Stimulated activated naive B cell treated with anti-CD40 and anti-IgM and Interleukin-4, amounts not matched to agents 10 μg/mL and 1 μg/mL and 100 μg/mL, for 72 hours (primary cell): Measurements from ENCODE around the gene ENG.

Experiments used
- ATAC-seq, 2 donors: fragments of 150-1000 bp; cut with Tn5 transposase; replicated peaks; 2 replicates each; pipeline ENCODE4 v1.10.0; 2021; ENCODE audit warnings: moderate library complexity in 1 of 2
- DNase-seq: peaks from one replicate; pipeline ENCODE4 v3.0.0; 2021
- H3K27ac Mint-ChIP-seq: one replicate; pipeline ENCODE4 v1.8.0; 2022; ENCODE audit warnings: mild to moderate bottlenecking, mixed read lengths
- H3K27me3 Mint-ChIP-seq, 2 donors: one replicate each; pipeline ENCODE4 v1.8.0; 2022; ENCODE audit warnings: mixed read lengths in 2 of 2
- H3K36me3 Mint-ChIP-seq, 2 donors: one replicate each; pipeline ENCODE4 v1.8.0; 2022; ENCODE audit warnings: mixed read lengths in 2 of 2, mild to moderate bottlenecking in 1 of 2
- H3K4me1 Mint-ChIP-seq, 2 donors: one replicate each; pipeline ENCODE4 v1.8.0; 2022; ENCODE audit warnings: mixed read lengths in 2 of 2, mild to moderate bottlenecking in 1 of 2
- H3K4me3 Mint-ChIP-seq, 2 donors: one replicate each; pipeline ENCODE4 v1.8.0; 2022; ENCODE audit warnings: mild to moderate bottlenecking in 2 of 2, mixed read lengths in 2 of 2, moderate library complexity in 1 of 2
- H3K9me3 Mint-ChIP-seq, 2 donors: one replicate each; pipeline ENCODE4 v1.8.0; 2022; ENCODE audit warnings: mixed read lengths in 2 of 2, mild to moderate bottlenecking in 1 of 2

The ENG gene

DNA sequence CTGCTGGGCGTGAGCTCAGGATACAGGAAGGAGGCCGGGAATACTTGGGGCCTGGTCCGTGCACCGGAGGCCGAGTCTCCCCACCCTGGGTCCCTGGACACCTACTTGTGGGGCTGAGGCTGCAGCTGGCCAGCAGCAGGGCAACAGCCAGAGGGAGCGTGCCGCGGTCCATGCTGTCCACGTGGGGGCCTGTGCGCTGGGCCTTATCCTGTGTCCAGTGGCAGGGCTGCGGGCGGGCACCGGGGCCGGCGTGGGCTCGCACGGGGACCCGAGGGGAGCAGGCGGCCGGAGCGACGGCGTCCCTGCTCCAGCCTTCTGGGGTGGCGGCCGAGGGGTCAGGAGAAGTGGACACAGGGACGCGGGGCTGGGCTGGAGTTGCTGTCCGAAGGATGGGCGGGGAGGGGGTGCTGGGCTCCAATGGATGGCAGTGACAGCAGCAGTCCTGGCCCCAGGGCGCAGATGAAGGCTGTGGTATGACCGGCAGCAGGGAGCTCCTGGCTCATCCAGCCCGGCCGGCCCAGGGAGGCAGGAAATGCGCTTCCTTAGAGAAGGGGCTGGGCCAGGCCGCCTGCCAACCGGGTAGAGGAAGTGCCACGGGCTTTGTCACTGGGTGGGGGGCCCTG lies at the start of gene ENG:
TSS of gene ENG (minus strand) at position 475 of the 623 bp plus-strand sequence. CDS start at position 172, 303 bp downstream.
- DNase-seq, result no peak
- Mint-ChIP-seq H3K9me3 (peaks cover 3 to 8% of the 10 kb centered on the region in 2 donors), H3K4me3 (peak within 1 kb of the TSS; percentile 91 to 94), H3K27me3 (no peaks in the 10 kb centered on the region), H3K36me3 (peaks cover 11 to 20% of the 10 kb centered on the region in 2 donors), H3K27ac (peak within 1 kb of the TSS; percentile 90), H3K4me1 (peaks cover 32 to 61% of the 10 kb centered on the region in 2 donors)
- ATAC-seq, result peak; percentile 51 to 59

GRCh38 chr9:127903557-127904475 lies 49.4 kb upstream of the ENG start:
- peak; percentile 80 for DNase-seq
- Mint-ChIP-seq H3K9me3 (no peaks in the 10 kb centered on the region), H3K27me3 (no peaks in the 10 kb centered on the region), H3K27ac (peak overlapping the region; percentile 99), H3K4me3 (peak overlapping the region; percentile 79 to 85), H3K36me3 (peaks cover 10 to 21% of the 10 kb centered on the region in 2 donors), H3K4me1 (peaks cover 39 to 66% of the 10 kb centered on the region in 2 donors)
- ATAC-seq, result peak; percentile 58 to 61

DNA sequence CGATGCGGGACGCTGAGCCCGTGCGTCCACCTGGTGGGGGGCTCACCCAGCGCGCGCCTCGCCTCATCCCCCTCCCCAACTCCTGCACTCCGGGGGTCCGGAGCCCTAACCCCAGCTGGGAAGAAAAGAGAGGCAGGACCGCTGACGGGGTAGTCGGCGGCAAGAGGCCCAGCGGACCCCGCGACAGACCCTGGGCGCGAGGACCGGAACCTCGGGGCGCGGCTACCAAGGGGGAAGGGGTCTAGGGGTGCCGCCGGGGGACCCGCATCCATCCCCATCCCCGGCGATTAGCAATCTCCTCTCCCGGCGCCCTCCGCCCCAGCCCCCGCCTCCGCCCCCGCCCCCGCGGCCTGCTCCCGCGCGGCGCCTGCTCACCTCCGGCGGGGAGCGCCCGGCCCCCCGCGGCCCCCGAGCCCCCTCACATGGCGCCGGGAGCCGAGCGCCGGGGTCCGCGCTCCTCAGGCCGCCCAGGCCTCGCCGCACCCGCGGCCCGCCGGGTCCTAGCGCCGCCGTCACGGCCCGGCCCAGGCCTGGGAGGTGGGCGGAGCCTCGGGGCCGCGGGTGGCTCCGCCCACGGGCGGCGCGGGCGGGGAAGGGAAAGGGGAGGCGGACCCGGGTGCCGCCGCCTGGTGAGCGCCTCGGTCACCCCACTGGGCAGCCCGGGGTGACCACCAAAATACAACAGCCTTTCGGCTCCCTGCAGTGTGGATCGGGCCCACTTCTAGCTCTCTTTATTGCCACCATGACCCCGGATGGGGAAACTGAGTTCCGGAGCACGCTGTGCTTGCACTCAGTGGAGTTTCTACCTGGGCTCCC lies 44.9 kb upstream of the ENG start, which contains the start of gene ST6GALNAC6:
TSS of gene ST6GALNAC6 (minus strand) at position 476 of the 816 bp plus-strand sequence. CDS start 1,622 bp downstream, outside the sequence.
- peaks cover 31 to 65% of the 10 kb centered on the region in 2 donors for H3K4me1 Mint-ChIP-seq
- H3K27ac Mint-ChIP-seq, result peak within 1 kb of the TSS; percentile 94
- peak within 1 kb of the TSS; percentile 87 to 92 for H3K4me3 Mint-ChIP-seq
- ATAC-seq (peak; percentile 70 to 77), DNase-seq (peak; percentile 71)
- H3K27me3 Mint-ChIP-seq, result no peaks in the 10 kb centered on the region
- H3K36me3 Mint-ChIP-seq, result peaks cover 31 to 45% of the 10 kb centered on the region in 2 donors
- H3K9me3 Mint-ChIP-seq, result peaks cover 0 to 4% of the 10 kb centered on the region in 2 donors

DNA sequence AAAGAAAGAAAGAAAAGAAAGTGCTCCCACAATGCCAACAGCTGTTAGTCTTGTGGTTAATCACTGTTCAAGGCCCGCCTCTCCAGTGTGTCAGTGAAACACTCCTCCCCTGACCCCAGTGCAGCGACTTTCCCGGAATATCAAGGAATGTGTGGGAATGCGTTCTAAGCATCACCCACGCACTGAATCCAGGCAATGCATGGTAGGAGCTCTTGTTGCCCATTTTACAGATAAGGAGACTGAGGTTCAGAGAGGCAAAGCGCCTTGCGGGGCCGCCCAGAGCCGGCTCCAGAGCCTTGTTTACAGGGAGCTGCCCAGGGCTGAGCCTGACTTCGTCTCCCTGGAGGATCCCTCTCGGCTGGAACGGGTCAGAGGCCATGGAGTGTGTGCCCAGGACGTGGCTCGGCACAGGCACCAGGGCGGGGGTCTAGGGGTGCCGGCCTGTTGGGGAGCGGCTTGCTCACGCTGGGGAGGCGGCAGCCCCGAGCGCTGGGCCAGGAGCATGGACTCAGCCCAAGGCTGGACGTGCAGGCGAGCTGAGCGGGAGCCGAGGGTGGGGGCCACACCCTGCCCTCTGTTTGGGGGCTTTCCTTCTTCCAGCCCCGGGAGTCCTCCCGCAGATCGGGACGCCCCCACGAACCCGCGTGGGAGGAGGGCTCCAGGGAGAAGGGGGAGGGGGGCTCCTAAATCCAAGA lies 44.1 kb upstream of the ENG start:
- peaks cover 0 to 7% of the 10 kb centered on the region in 2 donors for H3K9me3 Mint-ChIP-seq
- peak overlapping the region; percentile 82 to 92 for H3K4me3 Mint-ChIP-seq
- H3K36me3 Mint-ChIP-seq, result peaks cover 38 to 50% of the 10 kb centered on the region in 2 donors
- DNase-seq (no peak), ATAC-seq (peak; percentile 12 to 16)
- peaks cover 26 to 61% of the 10 kb centered on the region in 2 donors for H3K4me1 Mint-ChIP-seq
- peak overlapping the region; percentile 94 for H3K27ac Mint-ChIP-seq
- H3K27me3 Mint-ChIP-seq, result no peaks in the 10 kb centered on the region

DNA sequence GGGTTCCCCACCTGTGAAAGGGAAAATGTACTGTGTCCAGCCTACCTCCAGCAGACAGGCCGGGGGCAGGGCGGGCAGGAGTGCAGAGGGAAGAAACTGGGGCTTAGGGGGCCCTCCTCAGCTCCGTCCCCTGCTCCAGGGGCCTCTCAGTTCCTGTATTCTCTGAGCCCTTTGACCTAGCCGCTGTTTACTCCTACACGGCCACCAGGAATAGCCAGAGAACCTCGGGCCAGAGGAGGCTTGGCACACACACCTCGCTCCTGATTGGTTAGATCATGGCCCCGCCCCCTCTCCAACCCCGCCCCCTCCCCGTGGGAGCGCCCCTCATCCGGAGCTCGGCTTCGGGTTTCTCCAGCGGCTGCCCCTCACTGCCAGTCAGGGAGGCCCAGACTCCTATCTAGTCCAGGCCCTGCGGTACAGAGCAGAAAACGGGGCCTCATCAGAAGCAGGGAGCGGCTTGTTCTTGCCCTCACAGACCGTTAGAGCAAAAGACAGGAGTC lies 42.8 kb upstream of the ENG start:
- DNase-seq (no peak), ATAC-seq (peak; percentile 46 to 51)
- peaks cover 52 to 59% of the 10 kb centered on the region in 2 donors for H3K36me3 Mint-ChIP-seq
- peaks cover 0 to 11% of the 10 kb centered on the region in 2 donors for H3K9me3 Mint-ChIP-seq
- peaks cover 22 to 61% of the 10 kb centered on the region in 2 donors for H3K4me1 Mint-ChIP-seq
- H3K27me3 Mint-ChIP-seq, result no peaks in the 10 kb centered on the region
- H3K4me3 Mint-ChIP-seq, result peak overlapping the region; percentile 62 to 64
- H3K27ac Mint-ChIP-seq, result peak overlapping the region; percentile 60

DNA sequence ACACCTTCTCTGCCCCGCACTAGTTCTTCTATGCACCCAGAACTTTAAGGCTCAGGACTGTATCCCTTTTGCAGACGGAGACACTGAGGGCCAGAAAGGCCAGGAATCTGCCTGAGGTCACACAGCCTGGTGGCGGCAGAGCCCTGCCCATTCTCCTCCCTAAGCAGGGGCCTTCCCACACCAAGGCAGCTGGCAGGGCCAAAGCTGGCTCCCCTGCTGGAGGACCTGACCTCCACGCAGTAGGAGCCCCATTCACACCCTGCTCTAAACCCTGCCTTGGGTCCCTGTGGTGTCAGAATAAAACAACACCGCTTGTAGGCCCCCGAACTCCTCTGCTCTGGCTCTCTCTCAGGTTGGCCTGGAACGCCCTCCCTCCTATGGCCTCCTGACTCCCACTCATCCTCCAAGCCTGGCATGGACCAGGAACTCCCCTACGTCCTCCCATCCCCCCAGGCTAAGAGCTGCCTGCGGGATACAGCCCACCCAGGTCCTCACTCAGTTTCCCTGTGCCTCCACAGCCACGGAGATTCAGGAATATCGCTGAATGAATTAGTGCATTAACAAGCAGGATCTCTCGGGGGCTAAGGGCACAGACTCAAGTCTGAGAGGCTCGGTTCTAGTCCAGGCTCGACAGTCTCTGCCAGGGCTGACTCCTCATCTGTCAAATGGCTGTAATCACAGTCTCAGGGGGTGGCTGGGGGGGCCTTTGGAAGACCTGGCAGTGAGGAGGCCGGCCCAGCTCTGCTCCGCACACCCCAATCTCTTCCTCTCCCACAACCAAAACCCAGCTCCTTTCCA lies 42.1 kb upstream of the ENG start:
- ATAC-seq (no peak), DNase-seq (no peak)
- H3K36me3 Mint-ChIP-seq, result peaks cover 55 to 60% of the 10 kb centered on the region in 2 donors
- peaks cover 0 to 11% of the 10 kb centered on the region in 2 donors for H3K9me3 Mint-ChIP-seq
- peak overlapping the region; percentile 60 for H3K27ac Mint-ChIP-seq
- peak overlapping the region; percentile 62 to 64 for H3K4me3 Mint-ChIP-seq
- peaks cover 22 to 57% of the 10 kb centered on the region in 2 donors for H3K4me1 Mint-ChIP-seq
- no peaks in the 10 kb centered on the region for H3K27me3 Mint-ChIP-seq

DNA sequence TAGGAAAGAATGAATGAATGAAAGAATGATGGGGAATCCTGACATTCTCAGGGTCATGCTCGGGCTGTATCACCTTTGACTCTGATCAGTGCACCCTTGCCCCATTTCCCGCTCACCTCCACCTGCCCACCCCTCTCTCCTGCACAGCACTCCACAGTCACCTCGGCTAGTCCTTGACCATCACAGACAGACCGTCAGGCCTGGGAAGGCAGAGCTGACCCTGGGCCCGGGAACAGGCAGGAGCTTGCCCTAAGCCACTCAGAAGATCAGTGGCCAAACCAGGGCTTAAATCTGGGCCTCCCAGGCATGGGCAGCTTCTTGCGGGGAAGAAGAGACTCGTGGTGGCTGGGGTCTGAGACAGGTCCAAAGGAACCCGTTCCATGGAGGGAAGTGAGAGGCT lies 41.4 kb upstream of the ENG start:
- no peak overlapping the region for H3K4me3 Mint-ChIP-seq
- ATAC-seq (no peak), DNase-seq (no peak)
- peaks cover 59 to 60% of the 10 kb centered on the region in 2 donors for H3K36me3 Mint-ChIP-seq
- no peaks in the 10 kb centered on the region for H3K27me3 Mint-ChIP-seq
- H3K4me1 Mint-ChIP-seq, result peaks cover 17 to 51% of the 10 kb centered on the region in 2 donors
- peak overlapping the region; percentile 47 for H3K27ac Mint-ChIP-seq
- H3K9me3 Mint-ChIP-seq, result peaks cover 0 to 11% of the 10 kb centered on the region in 2 donors

- peaks cover 13 to 39% of the 10 kb centered on the region in 2 donors for H3K4me1 Mint-ChIP-seq
- H3K9me3 Mint-ChIP-seq, result peaks cover 0 to 11% of the 10 kb centered on the region in 2 donors
- no peak overlapping the region for H3K4me3 Mint-ChIP-seq
- H3K27ac Mint-ChIP-seq, result no peak overlapping the region
- no peaks in the 10 kb centered on the region for H3K27me3 Mint-ChIP-seq
- DNase-seq, result no peak
- no peak for ATAC-seq
- peaks cover 67 to 69% of the 10 kb centered on the region in 2 donors for H3K36me3 Mint-ChIP-seq
These were observed 38.9 kb upstream of the ENG start for GRCh38 chr9:127893392-127893791.

- DNase-seq (no peak), ATAC-seq (no peak)
- Mint-ChIP-seq H3K36me3 (peaks cover 68 to 69% of the 10 kb centered on the region in 2 donors), H3K9me3 (peaks cover 0 to 11% of the 10 kb centered on the region in 2 donors), H3K4me3 (no peak overlapping the region), H3K4me1 (peaks cover 12 to 38% of the 10 kb centered on the region in 2 donors), H3K27ac (peak overlapping the region; percentile 75), H3K27me3 (no peaks in the 10 kb centered on the region)
These were observed 38.4 kb upstream of the ENG start for GRCh38 chr9:127892831-127893230.

GRCh38 chr9:127890053-127890452 lies 35.6 kb upstream of the ENG start:
- Mint-ChIP-seq H3K27me3 (no peaks in the 10 kb centered on the region), H3K27ac (peak overlapping the region; percentile 9), H3K4me1 (peaks cover 16 to 36% of the 10 kb centered on the region in 2 donors), H3K4me3 (no peak overlapping the region), H3K36me3 (peaks cover 62 to 68% of the 10 kb centered on the region in 2 donors), H3K9me3 (peaks cover 0 to 7% of the 10 kb centered on the region in 2 donors)
- ATAC-seq, result no peak
- DNase-seq, result no peak

DNA sequence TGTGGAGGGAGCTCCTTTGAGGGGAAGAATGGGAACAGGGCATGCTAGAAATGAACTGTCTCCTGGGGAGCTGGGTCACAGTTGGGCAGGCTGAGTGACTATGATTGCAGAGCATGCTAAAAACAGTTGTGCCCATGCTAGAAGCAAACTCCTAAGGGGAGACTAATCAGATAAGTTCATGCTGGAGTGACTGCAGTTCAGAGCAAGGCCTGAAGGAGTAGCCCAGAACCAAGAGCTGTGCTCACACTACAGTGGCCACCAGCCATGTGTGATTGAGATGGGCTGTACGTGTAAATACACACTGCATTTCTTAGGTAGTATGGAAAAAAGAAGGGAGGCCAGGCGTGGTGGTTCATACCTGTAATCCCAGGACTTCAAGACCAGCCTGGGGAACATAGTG lies 33.3 kb upstream of the ENG start:
- Mint-ChIP-seq H3K36me3 (peaks cover 56 to 63% of the 10 kb centered on the region in 2 donors), H3K27ac (no peak overlapping the region), H3K9me3 (peaks cover 0 to 1% of the 10 kb centered on the region in 2 donors), H3K4me1 (peaks cover 26 to 40% of the 10 kb centered on the region in 2 donors), H3K27me3 (no peaks in the 10 kb centered on the region), H3K4me3 (no peak overlapping the region)
- peak; percentile 74 to 76 for ATAC-seq
- no peak for DNase-seq

DNA sequence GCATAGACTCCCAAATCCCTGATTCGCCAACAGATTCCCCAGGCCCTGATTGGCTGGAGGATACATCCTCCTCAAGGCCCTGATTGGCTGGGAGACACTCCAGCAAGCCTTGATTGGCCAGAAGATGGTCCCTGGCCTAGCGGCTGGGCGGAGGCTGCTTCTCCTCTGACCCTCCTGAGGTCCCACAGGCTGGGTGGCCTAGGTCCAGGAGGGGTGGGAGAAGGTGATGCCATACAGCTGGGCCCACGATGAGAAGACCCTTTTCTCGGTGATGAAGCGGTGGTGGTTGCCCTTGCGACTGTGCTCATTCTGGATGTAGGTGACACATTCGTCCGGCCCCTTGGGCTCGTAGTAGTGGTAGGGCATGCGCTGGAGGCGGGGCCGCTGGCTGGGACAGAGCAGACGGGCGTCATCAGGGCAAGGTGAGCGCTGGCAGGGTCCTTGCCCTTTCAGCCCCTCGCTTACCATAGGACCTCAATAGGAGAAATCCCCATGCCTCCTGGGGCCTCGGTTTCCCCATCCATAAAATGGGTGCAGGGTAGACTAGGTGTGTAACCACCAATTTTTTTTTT lies 32.0 kb upstream of the ENG start:
- Mint-ChIP-seq H3K4me3 (no peak overlapping the region), H3K4me1 (peaks cover 30 to 46% of the 10 kb centered on the region in 2 donors), H3K36me3 (peaks cover 50 to 67% of the 10 kb centered on the region in 2 donors), H3K27ac (no peak overlapping the region), H3K27me3 (no peaks in the 10 kb centered on the region), H3K9me3 (no peaks in the 10 kb centered on the region)
- ATAC-seq (no peak), DNase-seq (no peak)
